Stomach (tissue), 9 donors: Measurements from ENCODE around the gene TMEM51. TPM values are rescaled to one million over a fixed set of nuclear protein-coding genes. Genes with fewer than 3 reads are reported as not detected.
A peak's percentile ranks its signal among the peaks of the same experiment; 100 is the strongest.

ENCODE experiments used
- DNase-seq, 2 donors: peaks; one replicate each; pipeline versions ENCODE4 v3.0.0 to v3.0.0-alpha.2; 2013 to 2019
- H3K27ac ChIP-seq, 5 donors: fragments of 200-600 bp in 4 of 5; sonication (generic) in 4 of 5; one replicate each; pipeline ENCODE4 v1.5.1; 2013 to 2019; ENCODE audit warnings: mild to moderate bottlenecking in 1 of 5, moderate library complexity in 1 of 5
- H3K27me3 ChIP-seq, 3 donors: fragments of 200-600 bp; sonication (generic); one replicate each; pipeline ENCODE4 v1.5.1; 2017 to 2019; ENCODE audit warnings: mixed run types in 1 of 3
- H3K36me3 ChIP-seq, 4 donors: fragments of 200-600 bp; sonication (generic); 1 replicate in 3 of 4; 2 replicates in 1 of 4; pipeline ENCODE4 v1.5.1; 2016 to 2019
- H3K4me1 ChIP-seq, 4 donors: fragments of 200-600 bp; sonication (generic); one replicate each; pipeline ENCODE4 v1.5.1; 2016 to 2019
- H3K4me3 ChIP-seq, 4 donors: fragments of 200-600 bp; sonication (generic) in 3 of 4; one replicate each; pipeline ENCODE4 v1.5.1; 2016 to 2019; ENCODE audit warnings: mild to moderate bottlenecking in 1 of 4
- H3K9me3 ChIP-seq, 4 donors: fragments of 200-600 bp; sonication (generic); one replicate each; pipeline ENCODE4 v1.5.1; 2016 to 2019
- CTCF ChIP-seq, 7 experiments: fragments of 450-650 bp in 4 of 7; fragments of 200-600 bp in 3 of 7; sonication (generic) in 3 of 7; IDR thresholded peaks; one replicate each; pipeline ENCODE4 v1.5.1; 2016 to 2019; ENCODE audit warnings: antibody characterized with exemption in 7 of 7, control low read depth in 2 of 7, mild to moderate bottlenecking in 1 of 7
- EP300 ChIP-seq: sonication (generic); formaldehyde crosslinking; IDR thresholded peaks from one replicate; pipeline ENCODE4 v1.6.1; 2017; ENCODE audit warnings: antibody characterized with exemption
- POLR2A ChIP-seq, 4 donors: fragments of 450-650 bp; IDR thresholded peaks; one replicate each; pipeline ENCODE4 v1.6.1; 2016; ENCODE audit warnings: antibody characterized with exemption in 4 of 4, control low read depth in 2 of 4, mild to moderate bottlenecking in 1 of 4, moderate library complexity in 1 of 4
- POLR2AphosphoS5 ChIP-seq, 3 donors: sonication (generic); formaldehyde crosslinking; IDR thresholded peaks; one replicate each; pipeline ENCODE4 v1.6.1; 2016; ENCODE audit warnings: antibody characterized with exemption in 3 of 3
- WGBS, 5 donors: extraction: QIAGEN DNeasy Blood & Tissue Kit in 3 of 5; methylation state at CpG; one replicate each; pipeline versions ENCODE4 v1.1.5 to v1.1.7; 2013 to 2018; 5-methylcytosine and 5-hydroxymethylcytosine counted together
- intact Hi-C: fragments of 100-400 bp; cut with DNase I; formaldehyde crosslinking; loops from one replicate; pipeline ENCODE4 v1.15.1; 2023; ENCODE audit warnings: low total_unique reads
- polyA plus RNA-seq, 3 donors: library from polyadenylated mRNA; stranded (reverse); fragments of 200-250 nt; gene quantifications; one replicate each; pipeline ENCODE4 v1.2.3, GENCODE V29; 2013
- total RNA-seq, 5 donors: library from RNA; depleted of rRNA; stranded (reverse); fragments of >200 nt; gene quantifications; one replicate each; pipeline versions ENCODE4 v1.1.0 to v1.2.3, GENCODE V29; 2014 to 2016
- donor health status: healthy with polysubstance abuse.
- donor health status: Bipolar disorder and iron deficiency.
- donor health status: healthy.

Gene TMEM51
- total and polyA plus RNA-seq, 8 donors, result 1.2 to 32.2 (median 15.1) TPM

GRCh38 chr1:15157524-15158399 lies 4.2 kb downstream of the TMEM51 start:
- intact Hi-C loops, result loop anchor here (5.0 kb wide), 1 partner anchor 40 kb away; no protein-coding TSS in a partner anchor
- TF ChIP-seq POLR2AphosphoS5 (IDR thresholded peaks at IDR 0.05) (no peak), POLR2A (IDR thresholded peaks at IDR 0.05) (no peak), EP300 (no peak), CTCF (IDR thresholded peaks at IDR 0.05) (no peak)
- H3K4me1 ChIP-seq, result peaks cover 61 to 94% (median 73%) of the 10 kb centered on the region in 4 donors
- no peaks in the 10 kb centered on the region for H3K9me3 ChIP-seq
- peak overlapping the region in 4 of 5 donors; percentile 94 to 99 (median 98) for H3K27ac ChIP-seq
- H3K36me3 ChIP-seq, result no peaks in the 10 kb centered on the region
- no peak for DNase-seq
- peak overlapping the region in 1 of 4 donors; percentile 75 for H3K4me3 ChIP-seq
- H3K27me3 ChIP-seq, result peaks cover 0 to 22% (median 8%) of the 10 kb centered on the region in 3 donors
- WGBS, 5 donors, result 53 to 66% (median 58%) methylated on average over 17 of the region's 17 CpGs

- peak overlapping the region in 4 of 5 donors; percentile 35 to 99 (median 96) for H3K27ac ChIP-seq
- H3K4me3 ChIP-seq, result no peak overlapping the region
- H3K27me3 ChIP-seq, result peaks cover 0 to 15% (median 5%) of the 10 kb centered on the region in 3 donors
- whole genome bisulfite sequencing, 5 donors, result 47 to 56% (median 54%) methylated on average over 13 of the region's 13 CpGs
- peaks cover 56 to 94% (median 75%) of the 10 kb centered on the region in 4 donors for H3K4me1 ChIP-seq
- intact Hi-C loops, result loop anchor here (5.0 kb wide), 1 partner anchor 39 kb away; no protein-coding TSS in a partner anchor
- no peak for DNase-seq
- TF ChIP-seq POLR2AphosphoS5 (IDR thresholded peaks at IDR 0.05), result no peak
- TF ChIP-seq POLR2A (IDR thresholded peaks at IDR 0.05), result no peak
- no peak for TF ChIP-seq EP300
- TF ChIP-seq CTCF (IDR thresholded peaks at IDR 0.05), result no peak
- no peaks in the 10 kb centered on the region for H3K9me3 ChIP-seq
- H3K36me3 ChIP-seq, result no peaks in the 10 kb centered on the region
Observed at GRCh38 chr1:15158506-15159165, 5.1 kb downstream of the TMEM51 start.

DNA sequence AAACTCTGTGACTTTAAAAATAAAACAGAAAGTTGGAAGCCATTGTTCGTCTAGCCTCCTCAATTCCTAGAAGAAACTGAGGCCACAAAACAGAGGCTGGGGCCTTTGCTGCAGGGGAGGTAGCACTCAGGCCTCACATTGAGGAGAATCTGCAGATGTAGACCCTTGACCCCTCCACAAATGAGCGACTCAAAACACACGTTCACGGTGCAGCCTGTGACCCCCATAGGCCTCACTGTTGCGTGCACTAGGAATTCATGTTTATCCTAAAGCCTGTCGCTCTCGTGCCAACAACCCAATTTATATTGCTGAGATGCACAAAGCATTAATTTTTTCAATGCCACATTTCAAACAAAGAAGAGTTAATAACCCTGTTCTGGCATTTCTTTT lies 5.6 kb downstream of the TMEM51 start:
- intact Hi-C loops, result loop anchor here (5.0 kb wide), 1 partner anchor 38 kb away; no protein-coding TSS in a partner anchor
- Histone ChIP-seq H3K36me3 (no peaks in the 10 kb centered on the region), H3K27ac (peak overlapping the region in 4 of 5 donors; percentile 13 to 99 (median 96)), H3K9me3 (no peaks in the 10 kb centered on the region), H3K4me1 (peaks cover 51 to 92% (median 73%) of the 10 kb centered on the region in 4 donors), H3K4me3 (no peak overlapping the region), H3K27me3 (peaks cover 0 to 10% (median 0%) of the 10 kb centered on the region in 3 donors)
- no peak for DNase-seq
- 27 to 51% (median 41%) methylated on average over 7 of the region's 7 CpGs for WGBS, 5 donors
- TF ChIP-seq POLR2AphosphoS5 (IDR thresholded peaks at IDR 0.05) (no peak), POLR2A (IDR thresholded peaks at IDR 0.05) (no peak), CTCF (IDR thresholded peaks at IDR 0.05) (no peak), EP300 (no peak)

GRCh38 chr1:15160626-15161025 lies 7.1 kb downstream of the TMEM51 start:
- intact Hi-C loops, result no loop called here
- Histone ChIP-seq H3K27me3 (no peaks in the 10 kb centered on the region), H3K9me3 (no peaks in the 10 kb centered on the region), H3K4me3 (no peak overlapping the region), H3K27ac (peak overlapping the region in 2 of 5 donors; percentile 15 to 94), H3K4me1 (peaks cover 41 to 82% (median 58%) of the 10 kb centered on the region in 4 donors), H3K36me3 (no peaks in the 10 kb centered on the region)
- WGBS, 5 donors, result 26 to 44% (median 38%) methylated on average over 8 of the region's 8 CpGs
- TF ChIP-seq POLR2AphosphoS5 (IDR thresholded peaks at IDR 0.05) (no peak), EP300 (no peak), POLR2A (IDR thresholded peaks at IDR 0.05) (no peak), CTCF (IDR thresholded peaks at IDR 0.05) (no peak)
- DNase-seq, result no peak
